Astrocyte (in vitro differentiated cells and primary cell): Measurements from ENCODE around the gene RDH13. TPM values are rescaled to one million over a fixed set of nuclear protein-coding genes. Genes with fewer than 3 reads are reported as not detected.
"Not testable (repeated sequence)": the region's sequence is repeated elsewhere in the genome, so short reads cannot be mapped to it uniquely, and the experiment has no call there.

Experiments used
- DNase-seq: peaks from one replicate; pipeline ENCODE4 v3.0.0-alpha.2; 2010; ENCODE audit warnings: low read depth
- FAIRE-seq: peaks from 2 replicates; lab custom pipeline; 2011; peaks lifted over from hg19 to GRCh38; lab: Jason Lieb, UNC
- H2AFZ ChIP-seq: 2 replicates; pipeline ENCODE4 v1.6.0; 2012; ENCODE audit warnings: low read depth, low read length, inconsistent platforms
- H3K27ac ChIP-seq: 2 replicates; pipeline ENCODE4 v1.5.1; 2011; ENCODE audit warnings: low read depth, low read length, inconsistent platforms
- H3K27me3 ChIP-seq: 2 replicates; pipeline ENCODE4 v1.6.0; 2011; ENCODE audit warnings: low read length, inconsistent platforms; ENCODE audit not compliant: insufficient read depth
- H3K36me3 ChIP-seq: 2 replicates; pipeline ENCODE4 v1.5.1; 2011; ENCODE audit warnings: low read length, inconsistent platforms; ENCODE audit not compliant: insufficient read depth
- H3K4me1 ChIP-seq: 2 replicates; pipeline ENCODE4 v1.5.1; 2011; ENCODE audit warnings: low read length, inconsistent platforms; ENCODE audit not compliant: insufficient read depth
- H3K4me2 ChIP-seq: 2 replicates; pipeline ENCODE4 v1.6.0; 2012; ENCODE audit warnings: low read length, inconsistent platforms
- H3K4me3 ChIP-seq: 2 replicates; pipeline ENCODE4 v1.5.1; 2011; ENCODE audit warnings: low read depth, mild to moderate bottlenecking, low read length, inconsistent platforms; ENCODE audit not compliant: insufficient read depth
- H3K79me2 ChIP-seq: 2 replicates; pipeline ENCODE4 v1.6.0; 2012; ENCODE audit warnings: mild to moderate bottlenecking, low read length, inconsistent platforms; ENCODE audit not compliant: insufficient read depth
- H3K9ac ChIP-seq: 2 replicates; pipeline ENCODE4 v1.6.0; 2012; ENCODE audit warnings: mild to moderate bottlenecking, low read length, inconsistent platforms
- H3K9me3 ChIP-seq: 2 replicates; pipeline ENCODE4 v1.5.1; 2012; ENCODE audit warnings: low read depth, mild to moderate bottlenecking, low read length, inconsistent platforms; ENCODE audit not compliant: insufficient read depth
- H4K20me1 ChIP-seq: 2 replicates; pipeline ENCODE4 v1.6.0; 2012; ENCODE audit warnings: low read length, inconsistent platforms; ENCODE audit not compliant: insufficient read depth
- H3K27ac Mint-ChIP-seq: one replicate; pipeline ENCODE4 v1.8.0; 2021; ENCODE audit warnings: mild to moderate bottlenecking, mixed read lengths; ENCODE audit not compliant: unreplicated experiment
- H3K27me3 Mint-ChIP-seq: one replicate; pipeline ENCODE4 v1.8.0; 2021; ENCODE audit warnings: low read depth, mixed read lengths; ENCODE audit not compliant: unreplicated experiment
- H3K36me3 Mint-ChIP-seq: one replicate; pipeline ENCODE4 v1.8.0; 2021; ENCODE audit warnings: low read depth, mixed read lengths; ENCODE audit not compliant: unreplicated experiment
- H3K4me1 Mint-ChIP-seq: one replicate; pipeline ENCODE4 v1.8.0; 2021; ENCODE audit warnings: low read depth, mixed read lengths; ENCODE audit not compliant: unreplicated experiment
- H3K4me3 Mint-ChIP-seq: one replicate; pipeline ENCODE4 v1.8.0; 2021; ENCODE audit warnings: mild to moderate bottlenecking, moderate library complexity, mixed read lengths; ENCODE audit not compliant: unreplicated experiment
- H3K9me3 Mint-ChIP-seq: one replicate; pipeline ENCODE4 v1.8.0; 2021; ENCODE audit warnings: mild to moderate bottlenecking, mixed read lengths; ENCODE audit not compliant: unreplicated experiment
- EZH2 ChIP-seq: IDR thresholded peaks from 2 replicates; pipeline ENCODE4 v1.6.1; 2012; ENCODE audit warnings: mild to moderate bottlenecking, low read length, inconsistent platforms; ENCODE audit not compliant: insufficient read depth
- total RNA-seq: library from RNA; stranded (reverse); gene quantifications from 2 replicates; pipeline ENCODE4 v1.2.1, GENCODE V29; 2021
- TF ChIP-seq, protein P1 (sequence below): IDR thresholded peaks from 2 replicates; pipeline ENCODE4 v1.5.1; 2011; ENCODE audit warnings: low read depth, mild to moderate bottlenecking, inconsistent platforms, low read length, moderate library complexity; ENCODE audit not compliant: insufficient read depth

The RDH13 gene
- total RNA-seq, 1 donor from 2014 or later = 22.6 TPM

GRCh38 chr19:55066107-55066709 lies 3.3 kb upstream of the RDH13 start:
- no peak overlapping the region for H2AFZ ChIP-seq
- peaks cover 2% of the 10 kb centered on the region for H3K36me3 Mint-ChIP-seq
- H3K9ac ChIP-seq = no peak overlapping the region
- H3K27me3 ChIP-seq = peaks cover 21% of the 10 kb centered on the region
- peaks cover 10% of the 10 kb centered on the region for H3K4me1 Mint-ChIP-seq
- no peaks in the 10 kb centered on the region for H4K20me1 ChIP-seq
- H3K9me3 Mint-ChIP-seq = peaks cover 8% of the 10 kb centered on the region
- no peak overlapping the region for H3K27ac ChIP-seq
- no peaks in the 10 kb centered on the region for H3K9me3 ChIP-seq
- no peak overlapping the region for H3K4me3 ChIP-seq
- no peaks in the 10 kb centered on the region for H3K36me3 ChIP-seq
- H3K27me3 Mint-ChIP-seq = peaks cover 53% of the 10 kb centered on the region
- no peak overlapping the region for H3K27ac Mint-ChIP-seq
- no peak for FAIRE-seq
- DNase-seq = no peak
- TF ChIP-seq, protein P1, sequence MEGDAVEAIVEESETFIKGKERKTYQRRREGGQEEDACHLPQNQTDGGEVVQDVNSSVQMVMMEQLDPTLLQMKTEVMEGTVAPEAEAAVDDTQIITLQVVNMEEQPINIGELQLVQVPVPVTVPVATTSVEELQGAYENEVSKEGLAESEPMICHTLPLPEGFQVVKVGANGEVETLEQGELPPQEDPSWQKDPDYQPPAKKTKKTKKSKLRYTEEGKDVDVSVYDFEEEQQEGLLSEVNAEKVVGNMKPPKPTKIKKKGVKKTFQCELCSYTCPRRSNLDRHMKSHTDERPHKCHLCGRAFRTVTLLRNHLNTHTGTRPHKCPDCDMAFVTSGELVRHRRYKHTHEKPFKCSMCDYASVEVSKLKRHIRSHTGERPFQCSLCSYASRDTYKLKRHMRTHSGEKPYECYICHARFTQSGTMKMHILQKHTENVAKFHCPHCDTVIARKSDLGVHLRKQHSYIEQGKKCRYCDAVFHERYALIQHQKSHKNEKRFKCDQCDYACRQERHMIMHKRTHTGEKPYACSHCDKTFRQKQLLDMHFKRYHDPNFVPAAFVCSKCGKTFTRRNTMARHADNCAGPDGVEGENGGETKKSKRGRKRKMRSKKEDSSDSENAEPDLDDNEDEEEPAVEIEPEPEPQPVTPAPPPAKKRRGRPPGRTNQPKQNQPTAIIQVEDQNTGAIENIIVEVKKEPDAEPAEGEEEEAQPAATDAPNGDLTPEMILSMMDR = no peak
- TF ChIP-seq EZH2 = no peak
- no peak overlapping the region for H3K4me3 Mint-ChIP-seq
- peaks cover 6% of the 10 kb centered on the region for H3K4me1 ChIP-seq
- H3K4me2 ChIP-seq = no peak overlapping the region
- peaks cover 4% of the 10 kb centered on the region for H3K79me2 ChIP-seq

DNA sequence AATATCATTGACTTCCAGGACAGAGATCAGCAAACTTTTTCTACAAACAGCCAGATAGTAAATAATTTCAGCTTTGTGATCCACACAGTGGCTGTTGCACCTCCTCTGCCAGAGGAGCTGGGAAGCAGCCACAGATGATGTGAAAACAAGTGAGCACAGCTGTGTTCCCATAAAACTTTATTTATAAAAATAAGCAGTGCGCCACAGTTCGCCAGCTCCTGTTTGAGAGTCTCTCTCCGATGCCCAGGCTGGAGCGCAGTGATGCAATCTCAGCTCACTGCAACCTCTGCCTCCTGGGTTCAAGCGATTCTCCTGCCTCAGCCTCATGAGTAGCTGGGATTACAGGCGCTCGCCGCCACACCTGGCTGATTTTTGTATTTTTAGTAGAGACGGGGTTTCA lies 2.6 kb upstream of the RDH13 start:
- not testable (repeated sequence) for H3K4me2 ChIP-seq

DNA sequence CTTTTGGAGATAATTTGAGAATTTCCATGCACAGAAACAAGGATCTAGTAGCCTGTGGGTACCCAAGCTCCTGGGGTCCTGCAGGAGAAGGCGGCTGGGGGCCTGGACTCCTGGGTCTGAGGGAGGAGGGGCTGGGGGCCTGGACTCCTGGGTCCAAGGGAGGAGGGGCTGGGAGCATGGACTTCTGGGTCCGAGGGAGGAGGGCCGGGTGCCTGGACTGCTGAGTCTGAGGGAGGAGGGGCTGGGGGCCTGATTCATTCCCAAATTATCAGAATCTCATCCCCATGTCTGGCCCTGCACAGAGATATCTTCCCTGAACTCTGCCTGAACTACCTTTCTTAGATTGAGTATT lies 520 bp upstream of the RDH13 start:
- H3K36me3 Mint-ChIP-seq = peaks cover 10% of the 10 kb centered on the region
- Histone ChIP-seq H3K4me1 (peaks cover 6% of the 10 kb centered on the region), H2AFZ (no peak overlapping the region), H3K9ac (no peak overlapping the region), H3K27me3 (peaks cover 10% of the 10 kb centered on the region), H3K9me3 (no peaks in the 10 kb centered on the region), H3K4me3 (no peak overlapping the region), H3K4me2 (no peak overlapping the region), H3K27ac (no peak overlapping the region), H3K36me3 (no peaks in the 10 kb centered on the region), H4K20me1 (no peaks in the 10 kb centered on the region), H3K79me2 (peaks cover 4% of the 10 kb centered on the region)
- DNase-seq (no peak), FAIRE-seq (no peak)
- TF ChIP-seq EZH2 = no peak
- TF ChIP-seq, protein P1 = no peak
- H3K4me3 Mint-ChIP-seq = peak overlapping the region; percentile 75
- peaks cover 6% of the 10 kb centered on the region for H3K9me3 Mint-ChIP-seq
- peaks cover 38% of the 10 kb centered on the region for H3K27me3 Mint-ChIP-seq
- peak overlapping the region; percentile 41 for H3K27ac Mint-ChIP-seq
- H3K4me1 Mint-ChIP-seq = peaks cover 6% of the 10 kb centered on the region

More for the DNA sequence above, 2.6 kb upstream of the RDH13 start:
- not testable (repeated sequence) for H3K36me3 ChIP-seq, DNase-seq, H3K27ac ChIP-seq, H3K9me3 ChIP-seq, H3K4me3 ChIP-seq, H3K27ac Mint-ChIP-seq, FAIRE-seq, H3K4me1 ChIP-seq, H3K4me3 Mint-ChIP-seq, H3K9ac ChIP-seq, H3K9me3 Mint-ChIP-seq, H3K79me2 ChIP-seq, H4K20me1 ChIP-seq, H3K36me3 Mint-ChIP-seq, H2AFZ ChIP-seq
- H3K27me3 Mint-ChIP-seq = peaks cover 51% of the 10 kb centered on the region
- peaks cover 10% of the 10 kb centered on the region for H3K4me1 Mint-ChIP-seq
- peaks cover 21% of the 10 kb centered on the region for H3K27me3 ChIP-seq

- H3K27me3 ChIP-seq, H3K4me3 ChIP-seq, H3K79me2 ChIP-seq, H3K4me1 ChIP-seq, H2AFZ ChIP-seq, FAIRE-seq, H3K4me1 Mint-ChIP-seq, H3K9me3 ChIP-seq, H3K27ac ChIP-seq, H3K4me2 ChIP-seq, H3K36me3 ChIP-seq, H3K9me3 Mint-ChIP-seq, H3K9ac ChIP-seq, H3K27me3 Mint-ChIP-seq, H4K20me1 ChIP-seq: not testable (repeated sequence)
- peak; percentile 31 for DNase-seq
- Mint-ChIP-seq H3K4me3 (peak overlapping the region; percentile 75), H3K36me3 (peaks cover 19% of the 10 kb centered on the region), H3K27ac (peak overlapping the region; percentile 88)
Measured at GRCh38 chr19:55060287-55060686, 2.7 kb downstream of the RDH13 start.
